OCI-LY1 (cell line): ENCODE data around the gene PDE4C.
"Not testable (repeated sequence)": the region's sequence is repeated elsewhere in the genome, so short reads cannot be mapped to it uniquely, and the experiment has no call there.

Experiments used
- H2AFZ ChIP-seq: fragments of 200-600 bp; sonication (generic), shearing (Covaris generic); 2 replicates; pipeline ENCODE4 v1.6.0; 2014; ENCODE audit warnings: antibody characterized with exemption, mild to moderate bottlenecking, low read length
- H3F3A ChIP-seq: fragments of 200-600 bp; sonication (generic), shearing (Covaris generic); 2 replicates; pipeline ENCODE4 v1.6.0; 2014; ENCODE audit warnings: mild to moderate bottlenecking, antibody characterized with exemption, low read length, moderate library complexity; ENCODE audit not compliant: insufficient read depth
- H3K27ac ChIP-seq: fragments of 200-600 bp; sonication (generic); 2 replicates; pipeline ENCODE4 v1.5.1; 2014; ENCODE audit warnings: low read length, mixed run types, mild to moderate bottlenecking, low read depth; ENCODE audit not compliant: poor library complexity, severe bottlenecking
- H3K27me3 ChIP-seq: fragments of 200-600 bp; sonication (generic); 2 replicates; pipeline ENCODE4 v1.6.0; 2014; ENCODE audit warnings: antibody characterized with exemption, mild to moderate bottlenecking, low read length, moderate library complexity; ENCODE audit not compliant: insufficient read depth
- H3K36me3 ChIP-seq: fragments of 200-600 bp; sonication (generic); 2 replicates; pipeline ENCODE4 v1.6.1; 2014; ENCODE audit warnings: mild to moderate bottlenecking, antibody characterized with exemption, low read length, moderate library complexity, mixed read lengths; ENCODE audit not compliant: insufficient read depth
- H3K4me1 ChIP-seq: fragments of 200-600 bp; sonication (generic); 2 replicates; pipeline ENCODE4 v1.5.1; 2014; ENCODE audit warnings: mild to moderate bottlenecking, low read length, moderate library complexity; ENCODE audit not compliant: insufficient read depth, severe bottlenecking
- H3K4me2 ChIP-seq: fragments of 200-600 bp; sonication (generic), shearing (Covaris generic); 2 replicates; pipeline ENCODE4 v1.6.1; 2014; ENCODE audit warnings: low read length
- H3K4me3 ChIP-seq: fragments of 200-600 bp; sonication (generic); 2 replicates; pipeline ENCODE4 v1.5.1; 2014; ENCODE audit warnings: low read length, low read depth, mild to moderate bottlenecking, mixed read lengths; ENCODE audit not compliant: poor library complexity, severe bottlenecking
- H3K79me2 ChIP-seq: fragments of 200-600 bp; shearing (Covaris generic); 2 replicates; pipeline ENCODE4 v1.6.1; 2016; ENCODE audit warnings: mixed run types, low read length, mixed read lengths; ENCODE audit not compliant: insufficient read depth
- H3K9ac ChIP-seq: fragments of 200-600 bp; sonication (generic), shearing (Covaris generic); 2 replicates; pipeline ENCODE4 v1.6.1; 2014; ENCODE audit warnings: mild to moderate bottlenecking, low read length, mixed read lengths
- H3K9me2 ChIP-seq: fragments of 200-600 bp; sonication (generic), shearing (Covaris generic); 2 replicates; pipeline ENCODE4 v1.6.1; 2014; ENCODE audit warnings: low read depth, mild to moderate bottlenecking, low read length, mixed read lengths
- H3K9me3 ChIP-seq: fragments of 200-600 bp; shearing (Covaris generic); 2 replicates; pipeline ENCODE4 v1.6.1; 2014; ENCODE audit warnings: low read length, mixed read lengths
- H4K20me1 ChIP-seq: fragments of 200-600 bp; sonication (generic), shearing (Covaris generic); 2 replicates; pipeline ENCODE4 v1.6.0; 2016; ENCODE audit warnings: mild to moderate bottlenecking, low read length; ENCODE audit not compliant: insufficient read depth
- EZH2 ChIP-seq: fragments of 200-600 bp; sonication (generic), shearing (Covaris generic); IDR thresholded peaks from 2 replicates; pipeline ENCODE4 v1.8.0; 2017; ENCODE audit warnings: borderline replicate concordance, mixed run types, mild to moderate bottlenecking, antibody characterized with exemption, low read length, moderate library complexity, mixed read lengths
- TF ChIP-seq, protein P1 (sequence below): fragments of 200-600 bp; sonication (generic), shearing (Covaris generic); IDR thresholded peaks from 2 replicates; pipeline ENCODE4 v1.5.1; 2017; ENCODE audit warnings: mild to moderate bottlenecking, antibody characterized with exemption, low read length, moderate library complexity, mixed read lengths

Gene PDE4C

DNA sequence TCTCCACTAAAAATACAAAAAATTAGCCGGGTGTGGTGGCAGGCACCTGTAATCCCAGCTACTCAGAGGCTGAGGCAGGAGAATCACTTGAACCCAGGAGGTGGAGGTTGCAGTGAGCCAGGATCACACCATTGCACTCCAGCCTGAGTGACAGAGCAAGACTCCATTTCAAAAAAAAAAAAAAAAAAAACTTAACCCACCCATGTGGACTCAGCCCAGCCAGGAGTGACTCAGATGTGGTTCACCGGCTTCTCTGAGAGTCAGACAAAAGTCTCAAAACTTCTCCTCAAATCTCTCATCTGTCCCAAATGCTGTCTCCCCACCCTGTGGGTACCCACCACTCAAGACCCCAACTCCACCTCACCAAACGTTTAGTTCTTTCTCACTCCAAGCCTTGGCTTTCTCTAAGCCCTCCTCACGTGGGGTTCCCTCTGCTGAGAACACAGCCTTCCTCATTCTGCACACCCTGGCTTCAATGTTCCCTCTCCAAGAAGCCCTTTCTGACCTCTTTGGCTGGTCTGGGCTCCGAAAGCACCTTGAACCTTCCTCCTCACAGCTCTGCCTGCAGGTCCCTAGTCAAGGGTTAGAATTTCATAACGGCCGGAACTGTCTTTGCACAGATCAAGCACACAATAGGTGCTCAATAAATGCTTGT lies 11.3 kb downstream of the PDE4C start:
- no peaks in the 10 kb centered on the region for H3F3A ChIP-seq
- no peak overlapping the region for H3K27ac ChIP-seq
- no peak overlapping the region for H3K4me3 ChIP-seq
- no peaks in the 10 kb centered on the region for H3K36me3 ChIP-seq
- H3K79me2 ChIP-seq = no peaks in the 10 kb centered on the region
- H3K9me2 ChIP-seq = no peaks in the 10 kb centered on the region
- no peak overlapping the region for H3K9ac ChIP-seq
- no peak overlapping the region for H2AFZ ChIP-seq
- no peaks in the 10 kb centered on the region for H3K4me1 ChIP-seq
- peaks cover 4% of the 10 kb centered on the region; the same call in 1 of the 2 replicates for H3K27me3 ChIP-seq
- TF ChIP-seq, protein P1, sequence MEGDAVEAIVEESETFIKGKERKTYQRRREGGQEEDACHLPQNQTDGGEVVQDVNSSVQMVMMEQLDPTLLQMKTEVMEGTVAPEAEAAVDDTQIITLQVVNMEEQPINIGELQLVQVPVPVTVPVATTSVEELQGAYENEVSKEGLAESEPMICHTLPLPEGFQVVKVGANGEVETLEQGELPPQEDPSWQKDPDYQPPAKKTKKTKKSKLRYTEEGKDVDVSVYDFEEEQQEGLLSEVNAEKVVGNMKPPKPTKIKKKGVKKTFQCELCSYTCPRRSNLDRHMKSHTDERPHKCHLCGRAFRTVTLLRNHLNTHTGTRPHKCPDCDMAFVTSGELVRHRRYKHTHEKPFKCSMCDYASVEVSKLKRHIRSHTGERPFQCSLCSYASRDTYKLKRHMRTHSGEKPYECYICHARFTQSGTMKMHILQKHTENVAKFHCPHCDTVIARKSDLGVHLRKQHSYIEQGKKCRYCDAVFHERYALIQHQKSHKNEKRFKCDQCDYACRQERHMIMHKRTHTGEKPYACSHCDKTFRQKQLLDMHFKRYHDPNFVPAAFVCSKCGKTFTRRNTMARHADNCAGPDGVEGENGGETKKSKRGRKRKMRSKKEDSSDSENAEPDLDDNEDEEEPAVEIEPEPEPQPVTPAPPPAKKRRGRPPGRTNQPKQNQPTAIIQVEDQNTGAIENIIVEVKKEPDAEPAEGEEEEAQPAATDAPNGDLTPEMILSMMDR = no peak
- TF ChIP-seq EZH2 = no peak
- H3K4me2 ChIP-seq = no peak overlapping the region
- H4K20me1 ChIP-seq = no peaks in the 10 kb centered on the region
- no peaks in the 10 kb centered on the region for H3K9me3 ChIP-seq

DNA sequence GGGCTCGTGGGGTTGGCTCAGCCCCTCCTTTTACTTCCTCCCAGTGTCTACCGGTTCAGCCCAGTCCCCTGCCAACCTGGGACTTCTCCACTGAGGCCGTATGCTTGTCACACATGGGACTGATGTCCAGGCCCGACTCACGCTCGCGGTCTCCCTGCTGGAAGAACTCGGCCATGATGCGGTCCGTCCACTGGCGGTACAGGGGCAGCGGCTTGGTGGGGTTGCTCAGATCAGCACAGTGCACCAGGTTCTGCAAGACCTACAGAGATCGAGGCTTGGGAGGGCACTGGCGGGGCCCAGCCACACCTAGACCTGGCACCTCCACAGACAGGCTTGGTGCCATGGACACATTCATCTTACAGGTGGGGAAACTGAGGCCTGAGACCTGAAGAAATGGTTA lies 14.6 kb downstream of the PDE4C start:
- peaks cover 4% of the 10 kb centered on the region; the same call in 1 of the 2 replicates for H3K27me3 ChIP-seq
- H3K79me2 ChIP-seq = no peaks in the 10 kb centered on the region
- no peak overlapping the region for H3K27ac ChIP-seq
- H3F3A ChIP-seq = no peaks in the 10 kb centered on the region
- H3K9me2 ChIP-seq = no peaks in the 10 kb centered on the region
- no peaks in the 10 kb centered on the region for H3K9me3 ChIP-seq
- no peaks in the 10 kb centered on the region for H4K20me1 ChIP-seq
- no peak overlapping the region for H3K9ac ChIP-seq
- no peak overlapping the region for H2AFZ ChIP-seq
- peaks cover 5% of the 10 kb centered on the region for H3K4me1 ChIP-seq
- no peak overlapping the region for H3K4me3 ChIP-seq
- H3K4me2 ChIP-seq = no peak overlapping the region
- TF ChIP-seq, protein P1 = no peak
- TF ChIP-seq EZH2 = no peak
- H3K36me3 ChIP-seq = no peaks in the 10 kb centered on the region

DNA sequence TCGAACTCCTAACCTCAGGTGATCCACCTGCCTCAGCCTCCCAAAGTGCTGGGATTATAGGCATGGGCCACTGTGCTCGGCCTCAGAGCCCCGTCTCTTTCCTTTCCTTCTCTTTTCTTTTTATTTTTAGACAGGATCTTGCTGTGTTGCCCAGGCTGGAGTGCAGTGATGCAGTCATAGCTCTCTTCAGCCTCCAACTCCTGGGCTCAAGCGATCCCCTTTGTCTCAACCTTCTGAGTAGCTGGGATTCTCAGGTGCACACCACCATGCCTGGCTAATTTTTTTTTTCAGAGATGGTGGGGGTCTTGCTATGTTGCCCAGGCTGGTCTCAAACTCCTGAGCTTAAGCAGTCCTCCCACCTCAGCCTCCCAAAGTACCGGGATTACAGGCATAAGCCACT lies 16.3 kb downstream of the PDE4C start:
- not testable (repeated sequence) for H3K27ac ChIP-seq, H3K9me2 ChIP-seq, H3K9ac ChIP-seq, H2AFZ ChIP-seq, H4K20me1 ChIP-seq, H3F3A ChIP-seq, H3K9me3 ChIP-seq, H3K79me2 ChIP-seq, H3K4me2 ChIP-seq, H3K4me3 ChIP-seq, H3K27me3 ChIP-seq, H3K36me3 ChIP-seq
- peaks cover 13% of the 10 kb centered on the region for H3K4me1 ChIP-seq
